HepG2 (cell line): ENCODE measurements around the gene GNG3. TPM values are rescaled to one million over a fixed set of nuclear protein-coding genes. Genes with fewer than 3 reads are reported as not detected.

Experiments used
- AGO2 ChIP-seq: fragments of 200-400 bp; formaldehyde crosslinking; optimal IDR thresholded peaks from 2 replicates; pipeline ENCODE3; 2017; ENCODE audit warnings: mild to moderate bottlenecking, low read depth, low read length, moderate library complexity
- ESRRA ChIP-seq: sonication (generic); formaldehyde crosslinking; IDR thresholded peaks from 2 replicates; pipeline ENCODE4 v1.5.1; 2020; ENCODE audit warnings: mild to moderate bottlenecking, low read depth, missing genetic modification reagents
- FLYWCH1 ChIP-seq: sonication (generic); formaldehyde crosslinking; IDR thresholded peaks from 2 replicates; pipeline ENCODE4 v1.8.1; 2023; ENCODE audit warnings: mild to moderate bottlenecking, missing genetic modification reagents
- HIVEP1 ChIP-seq: sonication (generic); formaldehyde crosslinking; IDR thresholded peaks from 2 replicates; pipeline ENCODE4 v1.4.0; 2020; ENCODE audit warnings: mild to moderate bottlenecking, missing genetic modification reagents
- HOXA3 ChIP-seq: sonication (generic); formaldehyde crosslinking; IDR thresholded peaks from 2 replicates; pipeline ENCODE4 v1.5.0; 2020; ENCODE audit warnings: missing genetic modification reagents
- ISL2 ChIP-seq: sonication (generic); formaldehyde crosslinking; IDR thresholded peaks from 2 replicates; pipeline ENCODE4 v1.5.0; 2020; ENCODE audit warnings: missing genetic modification reagents
- MIER2 ChIP-seq: IDR thresholded peaks from 2 replicates; pipeline ENCODE4 v1.6.1; 2016; ENCODE audit warnings: missing biosample characterization, missing genetic modification reagents
- MXI1 ChIP-seq: IDR thresholded peaks from 3 replicates; pipeline ENCODE4 v1.6.1; 2012; ENCODE audit warnings: low read depth, low read length, inconsistent platforms, borderline replicate concordance
- PHB2 ChIP-seq: fragments of 450-650 bp; IDR thresholded peaks from 2 replicates; pipeline ENCODE4 v1.6.1; 2018; ENCODE audit not compliant: partially characterized antibody
- PHF21A ChIP-seq: sonication (generic); formaldehyde crosslinking; IDR thresholded peaks from 2 replicates; pipeline ENCODE4 v1.5.0; 2020; ENCODE audit warnings: mild to moderate bottlenecking, missing genetic modification reagents
- REPIN1 ChIP-seq: sonication (generic); formaldehyde crosslinking; IDR thresholded peaks from 2 replicates; pipeline ENCODE4 v1.8.0; 2022; ENCODE audit warnings: missing genetic modification reagents, low read depth, mild to moderate bottlenecking, borderline replicate concordance
- RXRA ChIP-seq: sonication (generic); formaldehyde crosslinking; IDR thresholded peaks from 2 replicates; pipeline ENCODE4 v1.5.1; 2020; ENCODE audit warnings: missing genetic modification reagents
- SAFB2 ChIP-seq: sonication (generic); formaldehyde crosslinking; IDR thresholded peaks from 2 replicates; pipeline ENCODE4 v1.5.1; 2020; ENCODE audit warnings: missing genetic modification reagents, low read depth, mild to moderate bottlenecking, borderline replicate concordance
- SP2 ChIP-seq: sonication (generic); formaldehyde crosslinking; IDR thresholded peaks from 2 replicates; pipeline ENCODE4 v1.5.1; 2020; ENCODE audit warnings: mild to moderate bottlenecking, missing genetic modification reagents
- SPEN ChIP-seq: sonication (generic); formaldehyde crosslinking; IDR thresholded peaks from 2 replicates; pipeline ENCODE4 v1.5.1; 2020; ENCODE audit warnings: low read depth, mild to moderate bottlenecking, missing genetic modification reagents
- SRSF1 ChIP-seq: fragments of 200-400 bp; formaldehyde crosslinking; optimal IDR thresholded peaks from 2 replicates; pipeline ENCODE3; 2017; ENCODE audit warnings: mild to moderate bottlenecking, low read depth, low read length, moderate library complexity
- TBX3 ChIP-seq: fragments of 450-650 bp; IDR thresholded peaks from 2 replicates; pipeline ENCODE4 v1.6.1; 2017; ENCODE audit warnings: antibody characterized with exemption, mild to moderate bottlenecking, inconsistent platforms, borderline replicate concordance
- TCF12 ChIP-seq, 2 experiments: fragments of 450-650 bp in 1 of 2; sonication (generic) in 1 of 2; formaldehyde crosslinking in 1 of 2; IDR thresholded peaks; 2 replicates each; pipeline versions ENCODE4 v1.6.1 to v1.8.0; 2017 to 2022; ENCODE audit warnings: antibody characterized with exemption in 1 of 2, mild to moderate bottlenecking in 1 of 2, missing genetic modification reagents in 1 of 2, moderate library complexity in 1 of 2
- WIZ ChIP-seq: sonication (generic); formaldehyde crosslinking; IDR thresholded peaks from 2 replicates; pipeline ENCODE4 v1.5.1; 2020; ENCODE audit warnings: mild to moderate bottlenecking, missing genetic modification reagents
- ZFP36L2 ChIP-seq: sonication (generic); formaldehyde crosslinking; IDR thresholded peaks from 2 replicates; pipeline ENCODE4 v1.4.0; 2020; ENCODE audit warnings: missing genetic modification reagents
- ZNF232 ChIP-seq: sonication (generic); formaldehyde crosslinking; IDR thresholded peaks from 2 replicates; pipeline ENCODE4 v1.4.0; 2020; ENCODE audit warnings: missing genetic modification reagents, borderline replicate concordance
- ZNF615 ChIP-seq: sonication (generic); formaldehyde crosslinking; IDR thresholded peaks from 2 replicates; pipeline ENCODE4 v1.5.0; 2020; ENCODE audit warnings: mild to moderate bottlenecking, missing genetic modification reagents, borderline replicate concordance
- ZNF83 ChIP-seq: sonication (generic); formaldehyde crosslinking; IDR thresholded peaks from 2 replicates; pipeline ENCODE4 v1.4.0; 2020; ENCODE audit warnings: missing genetic modification reagents, mild to moderate bottlenecking, borderline replicate concordance
- polyA plus RNA-seq, 8 experiments: library from polyadenylated mRNA; depleted of rRNA in 3 of 8; stranded (reverse) in 7 of 8; unstranded in 1 of 8; fragments of >200 nt; fragmentation: Illumina TruSeq in 4 of 8; extraction: Trizol in 4 of 8; gene quantifications; 2 replicates each; pipeline versions ENCODE4 v1.2.1 to v1.2.3, GENCODE V29; 2011 to 2016; ENCODE audit warnings: low read depth in 4 of 8, missing spikeins in 1 of 8, mixed read lengths in 1 of 8; ENCODE audit not compliant: insufficient read depth in 1 of 8
- total RNA-seq, 5 experiments: library from RNA; depleted of rRNA; stranded (reverse); fragments of >200 nt; fragmentation: Illumina TruSeq; extraction: Trizol; gene quantifications; 2 replicates each; pipeline ENCODE4 v1.2.3, GENCODE V29; 2016; ENCODE audit warnings: low read depth in 1 of 5
- TF ChIP-seq, protein P1 (sequence below): sonication (generic); formaldehyde crosslinking; IDR thresholded peaks from 2 replicates; pipeline ENCODE4 v1.4.0; 2020; ENCODE audit warnings: missing genetic modification reagents
- TF ChIP-seq, protein P2 (sequence below): sonication (generic); formaldehyde crosslinking; IDR thresholded peaks from 2 replicates; pipeline ENCODE4 v1.4.0; 2020; ENCODE audit warnings: mild to moderate bottlenecking, missing genetic modification reagents, borderline replicate concordance

GNG3 gene
- total and polyA plus RNA-seq, 2 of the 13 experiments (the other 11 are each of a cell fraction or from before 2014, with no cell fraction given) = not detected

GRCh38 chr11:62678770-62679696 lies 28.4 kb upstream of the GNG3 start, which contains the start of gene UBXN1 (continued):
- TF ChIP-seq RXRA (peak; percentile 49; the same call in 1 of the 2 replicates), PHB2 (no peak), ZNF83 (peak; percentile 15; the same call in 1 of the 2 replicates), SRSF1 (peak; percentile 93), ESRRA (no peak), WIZ (no peak), SPEN (CRISPR knock-in tag) (peak; percentile 88), TBX3 (no peak), REPIN1 (peak; percentile 85; the same call in 1 of the 2 replicates), FLYWCH1 (CRISPR knock-in tag) (no peak), PHF21A (CRISPR knock-in tag) (peak; percentile 59; the same call in 1 of the 2 replicates), ZNF232 (CRISPR knock-in tag) (no peak), HIVEP1 (CRISPR knock-in tag) (peak; percentile 90), TCF12 (IDR thresholded peaks at IDR 0.05) (no peak), TCF12 (CRISPR knock-in tag; IDR thresholded peaks at IDR 0.05) (0 out of 2 replicates have a peak, but pooled peaks have one; percentile 7), MIER2 (CRISPR knock-in tag) (no peak), SP2 (CRISPR knock-in tag) (peak; percentile 49; the same call in 1 of the 2 replicates), AGO2 (peak; percentile 77), ISL2 (CRISPR knock-in tag) (peak; percentile 38; the same call in 1 of the 2 replicates), SAFB2 (no peak), MXI1 (peak; percentile 77; the same call in 2 of the 3 replicates), HOXA3 (CRISPR knock-in tag) (peak; percentile 82; the same call in 1 of the 2 replicates), ZFP36L2 (CRISPR knock-in tag) (no peak), ZNF615 (CRISPR knock-in tag) (no peak)
- TF ChIP-seq, protein P1, sequence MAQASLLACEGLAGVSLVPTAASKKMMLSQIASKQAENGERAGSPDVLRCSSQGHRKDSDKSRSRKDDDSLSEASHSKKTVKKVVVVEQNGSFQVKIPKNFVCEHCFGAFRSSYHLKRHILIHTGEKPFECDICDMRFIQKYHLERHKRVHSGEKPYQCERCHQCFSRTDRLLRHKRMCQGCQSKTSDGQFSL (CRISPR knock-in tag) = no peak
- TF ChIP-seq, protein P2, sequence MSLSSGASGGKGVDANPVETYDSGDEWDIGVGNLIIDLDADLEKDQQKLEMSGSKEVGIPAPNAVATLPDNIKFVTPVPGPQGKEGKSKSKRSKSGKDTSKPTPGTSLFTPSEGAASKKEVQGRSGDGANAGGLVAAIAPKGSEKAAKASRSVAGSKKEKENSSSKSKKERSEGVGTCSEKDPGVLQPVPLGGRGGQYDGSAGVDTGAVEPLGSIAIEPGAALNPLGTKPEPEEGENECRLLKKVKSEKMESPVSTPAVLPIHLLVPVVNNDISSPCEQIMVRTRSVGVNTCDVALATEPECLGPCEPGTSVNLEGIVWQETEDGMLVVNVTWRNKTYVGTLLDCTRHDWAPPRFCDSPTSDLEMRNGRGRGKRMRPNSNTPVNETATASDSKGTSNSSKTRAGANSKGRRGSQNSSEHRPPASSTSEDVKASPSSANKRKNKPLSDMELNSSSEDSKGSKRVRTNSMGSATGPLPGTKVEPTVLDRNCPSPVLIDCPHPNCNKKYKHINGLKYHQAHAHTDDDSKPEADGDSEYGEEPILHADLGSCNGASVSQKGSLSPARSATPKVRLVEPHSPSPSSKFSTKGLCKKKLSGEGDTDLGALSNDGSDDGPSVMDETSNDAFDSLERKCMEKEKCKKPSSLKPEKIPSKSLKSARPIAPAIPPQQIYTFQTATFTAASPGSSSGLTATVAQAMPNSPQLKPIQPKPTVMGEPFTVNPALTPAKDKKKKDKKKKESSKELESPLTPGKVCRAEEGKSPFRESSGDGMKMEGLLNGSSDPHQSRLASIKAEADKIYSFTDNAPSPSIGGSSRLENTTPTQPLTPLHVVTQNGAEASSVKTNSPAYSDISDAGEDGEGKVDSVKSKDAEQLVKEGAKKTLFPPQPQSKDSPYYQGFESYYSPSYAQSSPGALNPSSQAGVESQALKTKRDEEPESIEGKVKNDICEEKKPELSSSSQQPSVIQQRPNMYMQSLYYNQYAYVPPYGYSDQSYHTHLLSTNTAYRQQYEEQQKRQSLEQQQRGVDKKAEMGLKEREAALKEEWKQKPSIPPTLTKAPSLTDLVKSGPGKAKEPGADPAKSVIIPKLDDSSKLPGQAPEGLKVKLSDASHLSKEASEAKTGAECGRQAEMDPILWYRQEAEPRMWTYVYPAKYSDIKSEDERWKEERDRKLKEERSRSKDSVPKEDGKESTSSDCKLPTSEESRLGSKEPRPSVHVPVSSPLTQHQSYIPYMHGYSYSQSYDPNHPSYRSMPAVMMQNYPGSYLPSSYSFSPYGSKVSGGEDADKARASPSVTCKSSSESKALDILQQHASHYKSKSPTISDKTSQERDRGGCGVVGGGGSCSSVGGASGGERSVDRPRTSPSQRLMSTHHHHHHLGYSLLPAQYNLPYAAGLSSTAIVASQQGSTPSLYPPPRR (CRISPR knock-in tag) = no peak
